IMR-90 (cell line): ENCODE data around the gene GLRX3. TPM values are rescaled to one million over a fixed set of nuclear protein-coding genes. Genes with fewer than 3 reads are reported as not detected.
"Not testable (repeated sequence)": the region's sequence is repeated elsewhere in the genome, so short reads cannot be mapped to it uniquely, and the experiment has no call there.

Experiments
- ATAC-seq: fragments of 200-7000 bp; cut with Tn5 transposase; 2 replicates; pipeline ENCODE4 v1.9.1; 2020; ENCODE audit warnings: low read depth, mild to moderate bottlenecking, moderate library complexity
- BruUV-seq: library from RNA; stranded (reverse); fragments of 400-500 nt; replicated peaks from 2 replicates; lab custom pipeline; 2021; lab: Mats Ljungman, UMichigan
- CTCF ChIA-PET: fragments of 300-600 bp; formaldehyde crosslinking; extraction: SDS; loops from one replicate; lab custom pipeline; 2021; ENCODE audit warnings: antibody characterized with exemption; lab: Yijun Ruan, JAX
- POLR2A ChIA-PET: fragments of 300-600 bp; sonication (Branson Sonifier 250); formaldehyde crosslinking; loops from one replicate; lab custom pipeline; 2022; ENCODE audit warnings: antibody characterized with exemption; ENCODE audit not compliant: unreplicated experiment; lab: Charles Lee
- DNase-seq: peaks from one replicate; pipeline ENCODE4 v3.0.0; 2013
- H2AFZ ChIP-seq: replicated peaks from 2 replicates; pipeline ENCODE3; 2013; ENCODE audit warnings: low read length, mild to moderate bottlenecking; ENCODE audit not compliant: poor library complexity
- H2AK5ac ChIP-seq: 2 replicates; pipeline ENCODE4 v1.6.1; 2013; ENCODE audit warnings: low read depth, low read length, inconsistent platforms
- H2AK9ac ChIP-seq: replicated peaks from 2 replicates; pipeline ENCODE3; 2013; ENCODE audit warnings: mild to moderate bottlenecking, low read depth, low read length, moderate library complexity; ENCODE audit not compliant: poor library complexity
- H2BK120ac ChIP-seq: 2 replicates; pipeline ENCODE4 v1.6.1; 2013; ENCODE audit warnings: low read depth, low read length, inconsistent platforms
- H2BK15ac ChIP-seq: 3 replicates; pipeline ENCODE4 v1.6.1; 2013; ENCODE audit warnings: low read depth, low read length, inconsistent platforms
- H2BK20ac ChIP-seq: 2 replicates; pipeline ENCODE4 v1.6.1; 2013; ENCODE audit warnings: low read depth, mild to moderate bottlenecking, inconsistent platforms, low read length, moderate library complexity
- H2BK5ac ChIP-seq: 2 replicates; pipeline ENCODE4 v1.6.1; 2013; ENCODE audit warnings: mild to moderate bottlenecking, low read depth, low read length, inconsistent platforms; ENCODE audit not compliant: poor library complexity, severe bottlenecking
- H3K14ac ChIP-seq: replicated peaks from 2 replicates; pipeline ENCODE4 v1.6.1; 2013; ENCODE audit warnings: low read depth, low read length, inconsistent platforms
- H3K18ac ChIP-seq: 2 replicates; pipeline ENCODE4 v1.6.1; 2013; ENCODE audit warnings: low read depth, low read length, control low read depth
- H3K23ac ChIP-seq: 2 replicates; pipeline ENCODE4 v1.6.1; 2013; ENCODE audit warnings: low read depth, low read length, inconsistent platforms
- H3K27ac ChIP-seq: 2 replicates; pipeline ENCODE4 v1.5.1; 2013; ENCODE audit warnings: mild to moderate bottlenecking, control low read depth, low read length; ENCODE audit not compliant: insufficient read depth
- H3K27me3 ChIP-seq: 2 replicates; pipeline ENCODE4 v1.6.1; 2013; ENCODE audit warnings: low read length; ENCODE audit not compliant: control insufficient read depth, insufficient read depth
- H3K36me3 ChIP-seq: 2 replicates; pipeline ENCODE4 v1.6.1; 2013; ENCODE audit warnings: low read length, mixed read lengths; ENCODE audit not compliant: control insufficient read depth, insufficient read depth
- H3K4ac ChIP-seq: 2 replicates; pipeline ENCODE4 v1.6.1; 2013; ENCODE audit warnings: low read depth, low read length, inconsistent platforms
- H3K4me1 ChIP-seq: 2 replicates; pipeline ENCODE4 v1.6.1; 2013; ENCODE audit warnings: low read length, mixed read lengths; ENCODE audit not compliant: control insufficient read depth, insufficient read depth
- H3K4me2 ChIP-seq: 2 replicates; pipeline ENCODE4 v1.6.1; 2013; ENCODE audit warnings: low read depth, mild to moderate bottlenecking, control low read depth, low read length, moderate library complexity
- H3K4me3 ChIP-seq: 2 replicates; pipeline ENCODE4 v1.5.1; 2013; ENCODE audit warnings: low read depth, mild to moderate bottlenecking, control low read depth, low read length, moderate library complexity; ENCODE audit not compliant: insufficient read depth
- H3K56ac ChIP-seq: 2 replicates; pipeline ENCODE4 v1.6.1; 2013; ENCODE audit warnings: low read length, inconsistent platforms; ENCODE audit not compliant: insufficient read depth; ENCODE audit errors: extremely low read depth
- H3K79me1 ChIP-seq, 2 experiments: 2 replicates each; pipeline ENCODE4 v1.6.1; 2013; ENCODE audit warnings: low read length in 2 of 2, inconsistent platforms in 1 of 2, low read depth in 1 of 2
- H3K9ac ChIP-seq: 2 replicates; pipeline ENCODE4 v1.6.1; 2013; ENCODE audit warnings: low read depth, low read length, control low read depth
- H3K9me1 ChIP-seq: 2 replicates; pipeline ENCODE4 v1.6.1; 2013; ENCODE audit warnings: low read length, inconsistent platforms; ENCODE audit not compliant: insufficient read depth
- H3K9me3 ChIP-seq: 2 replicates; pipeline ENCODE4 v1.6.1; 2013; ENCODE audit warnings: low read length; ENCODE audit not compliant: control insufficient read depth, insufficient read depth
- H4K20me1 ChIP-seq: 2 replicates; pipeline ENCODE4 v1.6.1; 2013; ENCODE audit warnings: low read length, inconsistent platforms; ENCODE audit not compliant: insufficient read depth
- H4K5ac ChIP-seq: 2 replicates; pipeline ENCODE4 v1.6.1; 2013; ENCODE audit warnings: mild to moderate bottlenecking, low read depth, low read length, control low read depth
- H4K8ac ChIP-seq, 2 experiments: 2 replicates each; pipeline ENCODE4 v1.6.1; 2013; ENCODE audit warnings: low read depth in 2 of 2, low read length in 2 of 2, control low read depth in 1 of 2, inconsistent platforms in 1 of 2
- H4K91ac ChIP-seq: 2 replicates; pipeline ENCODE4 v1.6.1; 2013; ENCODE audit warnings: low read depth, low read length, inconsistent platforms; ENCODE audit not compliant: insufficient read depth
- WGBS, 2 experiments: methylation state at CpG; one replicate each; pipeline versions ENCODE4 v1.1.5 to v1.1.7; 2013; ENCODE audit warnings: missing lambda C conversion rate in 2 of 2; ENCODE audit not compliant: insufficient read length in 1 of 2; ENCODE audit errors: extremely low coverage in 2 of 2; 5-methylcytosine and 5-hydroxymethylcytosine counted together
- dilution Hi-C: fragments of 300-500 bp; cut with HindIII; formaldehyde crosslinking; loops from one replicate; pipeline ENCODE4 v1.14.3; 2018; ENCODE audit warnings: low sequenced_read_pairs; ENCODE audit not compliant: unreplicated experiment
- in situ Hi-C: fragments of 300-500 bp; cut with MboI; formaldehyde crosslinking; loops from 3 replicates; pipeline ENCODE4 v1.14.3; 2019; ENCODE audit warnings: low sequenced_read_pairs, inconsistent platforms, mixed read lengths
- intact Hi-C: fragments of 100-400 bp; cut with micrococcal nuclease; formaldehyde crosslinking; loops from 2 replicates; pipeline ENCODE4 v1.10.0; 2022
- polyA plus RNA-seq, 3 experiments: library from polyadenylated mRNA; depleted of rRNA; stranded (reverse); fragments of >200 nt; gene quantifications; 2 replicates each; pipeline ENCODE4 v1.2.3, GENCODE V29; 2012; ENCODE audit warnings: low replicate concordance in 1 of 3
- total RNA-seq: library from RNA; depleted of rRNA; stranded (reverse); fragments of >200 nt; gene quantifications from 2 replicates; pipeline ENCODE4 v1.2.3, GENCODE V29; 2012

The GLRX3 gene
- total and polyA plus RNA-seq, 2 of the 4 experiments (the other 2 are of a cell fraction): 78.7 to 81.7 TPM

GRCh38 chr10:130116942-130117341 lies 19.2 kb upstream of the GLRX3 start:
- H3K4me1 ChIP-seq, BruUV-seq, H3K27me3 ChIP-seq, H3K4me2 ChIP-seq, H3K36me3 ChIP-seq, H3K18ac ChIP-seq, H4K5ac ChIP-seq, in situ Hi-C loops, H2BK120ac ChIP-seq, H3K23ac ChIP-seq, DNase-seq, H2BK15ac ChIP-seq, intact Hi-C loops, dilution Hi-C loops, H4K8ac ChIP-seq, H2BK20ac ChIP-seq, H3K27ac ChIP-seq, H3K9me1 ChIP-seq, H4K91ac ChIP-seq, H3K14ac ChIP-seq, POLR2A ChIA-PET, ATAC-seq, H2BK5ac ChIP-seq, H3K9me3 ChIP-seq, H3K56ac ChIP-seq, H3K4ac ChIP-seq, H2AK5ac ChIP-seq, H2AFZ ChIP-seq, H3K9ac ChIP-seq, H4K20me1 ChIP-seq, H2AK9ac ChIP-seq, H3K4me3 ChIP-seq: not testable (repeated sequence)
- peaks cover 0 to 12% of the 10 kb centered on the region in 2 experiments; a peak in 2 of 4 replicates for H3K79me1 ChIP-seq
- CTCF ChIA-PET: interaction anchor here (1.1 kb wide), 1 partner anchor 11 kb away, joined by 4 read pairs; no protein-coding TSS in a partner anchor
- WGBS, 2 experiments: no CpG with 5 or more reads among the region's 4 CpGs

GRCh38 chr10:130117535-130117934 lies 18.7 kb upstream of the GLRX3 start:
- H3K9me1 ChIP-seq, H2AK5ac ChIP-seq, H3K79me1 ChIP-seq, H3K27ac ChIP-seq, H4K20me1 ChIP-seq, BruUV-seq, H3K14ac ChIP-seq, H4K8ac ChIP-seq, H2AK9ac ChIP-seq, in situ Hi-C loops, H2AFZ ChIP-seq, H2BK5ac ChIP-seq, H3K9me3 ChIP-seq, ATAC-seq, H3K23ac ChIP-seq, H3K4me3 ChIP-seq, H4K91ac ChIP-seq, H2BK15ac ChIP-seq, H3K36me3 ChIP-seq, DNase-seq, H2BK20ac ChIP-seq, H4K5ac ChIP-seq, H3K56ac ChIP-seq, H3K27me3 ChIP-seq, dilution Hi-C loops, H3K4ac ChIP-seq, H3K4me1 ChIP-seq, H3K18ac ChIP-seq, H3K9ac ChIP-seq, intact Hi-C loops, H3K4me2 ChIP-seq, H2BK120ac ChIP-seq, POLR2A ChIA-PET: not testable (repeated sequence)
- CTCF ChIA-PET: interaction anchor here (1.1 kb wide), 1 partner anchor 10 kb away, joined by 4 read pairs; no protein-coding TSS in a partner anchor
- 90% methylated on average over 2 of the region's 6 CpGs; no CpG with 5 or more reads in 1 of the 2 experiments for WGBS, 2 experiments
